ENCODE results near the gene TMF1. TPM values are rescaled to one million over a fixed set of nuclear protein-coding genes. Genes with fewer than 3 reads are reported as not detected.

Gene TMF1
- total RNA-seq, 1 experiment from 2014 or later = 16.8 TPM

GRCh38 chr3:68984011-68984530, 68.1 kb downstream of the TMF1 start:
- no peak for DNase-seq (ENCODE audit: extremely low read depth, low read depth)

GRCh38 chr3:68977486-68978167, 74.5 kb downstream of the TMF1 start:
- no peak for DNase-seq (ENCODE audit: extremely low read depth, low read depth)

- no peak for DNase-seq (ENCODE audit: extremely low read depth, low read depth)
Measured at GRCh38 chr3:68974711-68975110, 77.4 kb downstream of the TMF1 start.

- DNase-seq (ENCODE audit: extremely low read depth, low read depth) = no peak
Measured at GRCh38 chr3:68973639-68974038, 78.5 kb downstream of the TMF1 start.

- DNase-seq (ENCODE audit: extremely low read depth, low read depth) = peak; percentile 46
Measured at GRCh38 chr3:68972358-68972979, 79.7 kb downstream of the TMF1 start.

Small RNAs within 50 kb of the gene (small RNA-seq; reads per million reads assigned to genes)
- gene MIR3136 = 0.02 to 0.23 reads per million in 2 experiments

Other genes with a start within 250 kb of the TMF1 start
- gene TAFA4, start 119.8 kb downstream of the TMF1 start, total RNA-seq (2014; rRNA removed; shearing (Covaris generic)) = 0.10 TPM in 1 of 2 replicates, not detected in the other
- 24.7 and 30.7 TPM in 2 replicates for gene EOGT, start 38.6 kb downstream of the TMF1 start, total RNA-seq (2014; rRNA removed; shearing (Covaris generic))
- gene UBA3, start 28.0 kb upstream of the TMF1 start, total RNA-seq (2014; rRNA removed; shearing (Covaris generic)) = 60.2 and 61.7 TPM in 2 replicates
- 89.7 and 102 TPM in 2 replicates for gene ARL6IP5, start 32.6 kb upstream of the TMF1 start, total RNA-seq (2014; rRNA removed; shearing (Covaris generic))
- 0.84 and 1.1 TPM in 2 replicates for gene LMOD3, start 70.3 kb upstream of the TMF1 start, total RNA-seq (2014; rRNA removed; shearing (Covaris generic))

All from NCI-H460 (cell line).